CD4-positive, CD25-positive, alpha-beta regulatory T cell (primary cell): ENCODE data around the gene WDR27. TPM values are rescaled to one million over a fixed set of nuclear protein-coding genes. Genes with fewer than 3 reads are reported as not detected.
"Not testable (repeated sequence)": the region's sequence is repeated elsewhere in the genome, so short reads cannot be mapped to it uniquely, and the experiment has no call there.

Experiments used
- ATAC-seq, 2 donors: fragments of 150-1000 bp; cut with Tn5 transposase; one replicate each; pipeline ENCODE4 v1.10.0; 2021; ENCODE audit warnings: low read depth in 2 of 2, moderate number of reproducible peaks in 2 of 2, moderate library complexity in 1 of 2
- DNase-seq, 3 donors: peaks; one replicate each; pipeline versions ENCODE4 v3.0.0 to v3.0.0-alpha.2; 2012 to 2022; ENCODE audit warnings: mixed read lengths in 1 of 3
- H3K27ac ChIP-seq: one replicate; pipeline ENCODE4 v1.7.0; 2013; ENCODE audit warnings: mild to moderate bottlenecking, low read length; ENCODE audit not compliant: insufficient read depth, poor library complexity, severe bottlenecking
- H3K27me3 ChIP-seq: one replicate; pipeline ENCODE4 v1.7.0; 2013; ENCODE audit warnings: low read length; ENCODE audit not compliant: control insufficient read depth, insufficient read depth
- H3K36me3 ChIP-seq: one replicate; pipeline ENCODE4 v1.7.0; 2013; ENCODE audit warnings: mild to moderate bottlenecking, low read length, moderate library complexity; ENCODE audit not compliant: control insufficient read depth, insufficient read depth
- H3K4me1 ChIP-seq: 2 replicates; pipeline ENCODE4 v1.7.0; 2013; ENCODE audit warnings: mild to moderate bottlenecking, low read length; ENCODE audit not compliant: insufficient read depth, control insufficient read depth, poor library complexity, severe bottlenecking
- H3K4me3 ChIP-seq: one replicate; pipeline ENCODE4 v1.7.0; 2013; ENCODE audit warnings: low read depth, mild to moderate bottlenecking, low read length, moderate library complexity
- H3K9me3 ChIP-seq, 2 experiments: 1 replicate in 1 of 2; 2 replicates in 1 of 2; pipeline ENCODE4 v1.7.0; 2013; ENCODE audit warnings: low read length in 2 of 2, mild to moderate bottlenecking in 1 of 2, moderate library complexity in 1 of 2; ENCODE audit not compliant: control insufficient read depth in 2 of 2
- H3K27ac Mint-ChIP-seq, 3 donors: one replicate each; pipeline ENCODE4 v1.8.0; 2020 to 2022; ENCODE audit warnings: mild to moderate bottlenecking in 3 of 3, mixed read lengths in 3 of 3, moderate library complexity in 2 of 3
- H3K27me3 Mint-ChIP-seq: one replicate; pipeline ENCODE4 v1.8.0; 2022; ENCODE audit warnings: mild to moderate bottlenecking, mixed read lengths
- H3K36me3 Mint-ChIP-seq: one replicate; pipeline ENCODE4 v1.8.0; 2020; ENCODE audit warnings: mixed read lengths
- H3K4me1 Mint-ChIP-seq, 4 donors: one replicate each; pipeline ENCODE4 v1.8.0; 2020 to 2022; ENCODE audit warnings: mixed read lengths in 4 of 4, mild to moderate bottlenecking in 1 of 4
- H3K4me3 Mint-ChIP-seq, 4 donors: one replicate each; pipeline ENCODE4 v1.8.0; 2020 to 2022; ENCODE audit warnings: mild to moderate bottlenecking in 4 of 4, mixed read lengths in 4 of 4, moderate library complexity in 3 of 4
- H3K9me3 Mint-ChIP-seq, 7 donors: one replicate each; pipeline ENCODE4 v1.8.0; 2020 to 2022; ENCODE audit warnings: mixed read lengths in 7 of 7, mild to moderate bottlenecking in 3 of 7, moderate library complexity in 2 of 7
- polyA plus RNA-seq, 4 donors: library from polyadenylated mRNA; unstranded; fragments of 300-500 nt; fragmentation: Illumina TruSeq; gene quantifications; one replicate each; pipeline ENCODE4 v1.2.3, GENCODE V29; 2021
- total RNA-seq: library from RNA; stranded (reverse); gene quantifications from one replicate; pipeline ENCODE4 v1.2.3, GENCODE V29; 2022

WDR27 gene
- total and polyA plus RNA-seq, 5 donors from 2014 or later: 3.7 to 30.7 (median 5.1) TPM

DNA sequence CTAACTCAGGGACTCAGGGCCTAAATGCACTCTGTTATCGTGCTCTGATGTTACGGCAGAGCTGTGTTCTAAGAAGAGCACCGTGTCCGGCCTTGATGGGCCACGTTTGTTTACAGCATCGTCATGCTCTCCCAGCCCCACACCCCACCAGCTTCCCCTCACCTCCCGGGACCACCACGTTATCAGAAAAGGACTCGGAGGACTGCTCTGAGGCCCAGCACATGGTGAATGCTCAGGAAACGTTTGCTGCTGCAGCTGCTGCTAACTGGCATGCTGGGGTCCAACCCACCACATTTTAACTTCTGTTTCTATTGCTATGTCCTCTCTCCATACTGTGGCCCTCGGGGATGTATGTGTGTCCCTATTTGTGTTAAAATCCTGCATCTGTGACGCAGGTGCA is 50.3 kb downstream of the WDR27 start:
- peaks cover 2 to 14% (median 8%) of the 10 kb centered on the region in 4 donors for H3K4me1 Mint-ChIP-seq
- ATAC-seq: no peak
- H3K27ac Mint-ChIP-seq: peak overlapping the region in 1 of 3 donors; percentile 32
- no peaks in the 10 kb centered on the region for H3K36me3 ChIP-seq
- H3K4me3 Mint-ChIP-seq: no peak overlapping the region
- H3K36me3 Mint-ChIP-seq: no peaks in the 10 kb centered on the region
- H3K27ac ChIP-seq: no peak overlapping the region
- no peaks in the 10 kb centered on the region for H3K9me3 ChIP-seq
- H3K4me1 ChIP-seq: no peaks in the 10 kb centered on the region
- H3K9me3 Mint-ChIP-seq: peaks cover 0 to 1% (median 0%) of the 10 kb centered on the region in 7 donors
- DNase-seq: no peak
- H3K27me3 ChIP-seq: no peaks in the 10 kb centered on the region
- H3K4me3 ChIP-seq: no peak overlapping the region
- H3K27me3 Mint-ChIP-seq: no peaks in the 10 kb centered on the region

DNA sequence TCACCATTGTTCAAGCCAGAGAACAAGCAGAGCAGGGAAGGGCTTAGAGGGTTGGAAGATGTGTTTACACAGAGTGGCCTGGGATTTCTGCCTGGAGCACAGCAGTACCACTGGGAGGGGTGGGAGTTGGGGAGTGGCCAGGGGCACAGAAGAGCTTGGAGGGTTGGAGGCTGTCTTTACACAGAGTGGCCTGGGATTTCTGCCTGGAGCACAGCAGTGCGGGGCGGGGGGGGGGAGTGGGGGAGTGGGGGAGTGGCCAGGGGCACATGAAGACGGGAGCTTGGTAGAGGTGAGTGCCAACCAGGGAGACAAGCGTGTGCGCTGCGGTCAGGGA is 50.9 kb downstream of the WDR27 start:
- no peaks in the 10 kb centered on the region for H3K36me3 Mint-ChIP-seq
- DNase-seq (no peak), ATAC-seq (no peak)
- H3K27ac ChIP-seq: no peak overlapping the region
- peaks cover 2 to 14% (median 8%) of the 10 kb centered on the region in 4 donors for H3K4me1 Mint-ChIP-seq
- H3K4me1 ChIP-seq: no peaks in the 10 kb centered on the region
- H3K36me3 ChIP-seq: no peaks in the 10 kb centered on the region
- no peak overlapping the region for H3K4me3 ChIP-seq
- no peak overlapping the region for H3K27ac Mint-ChIP-seq
- H3K27me3 ChIP-seq: no peaks in the 10 kb centered on the region
- no peak overlapping the region for H3K4me3 Mint-ChIP-seq
- H3K9me3 ChIP-seq: no peaks in the 10 kb centered on the region
- no peaks in the 10 kb centered on the region for H3K27me3 Mint-ChIP-seq
- H3K9me3 Mint-ChIP-seq: peaks cover 0 to 1% (median 0%) of the 10 kb centered on the region in 7 donors

DNA sequence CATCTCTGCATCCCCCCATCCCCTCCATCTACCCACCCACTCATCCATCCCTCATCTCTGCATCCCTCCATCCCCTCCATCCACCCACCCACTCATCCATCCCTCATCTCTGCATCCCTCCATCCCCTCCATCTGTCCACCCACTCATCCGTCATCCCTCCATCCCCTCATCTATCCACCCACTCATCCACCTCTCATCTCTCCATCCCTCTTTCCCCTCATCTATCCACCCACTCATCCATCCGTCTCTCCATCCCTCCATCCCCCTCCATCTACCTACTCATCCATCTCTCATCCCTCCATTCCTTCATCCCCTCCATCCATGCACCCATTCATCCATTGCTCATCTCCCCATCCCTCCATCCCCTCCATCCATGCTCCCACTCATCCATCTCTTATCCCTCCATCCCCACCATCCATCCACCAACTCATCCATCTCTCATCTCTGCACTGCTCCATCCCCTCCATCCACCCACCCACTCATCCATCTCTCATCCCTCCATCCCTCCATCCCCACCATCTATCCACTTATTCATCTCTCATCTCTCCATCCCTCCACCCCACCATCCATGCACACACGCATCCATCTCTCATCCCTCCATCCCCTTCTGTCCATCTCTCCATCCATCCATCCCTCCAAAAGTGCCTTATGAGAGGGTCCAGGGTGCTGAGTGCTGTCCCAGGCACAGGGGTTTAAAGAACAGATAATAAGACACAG is 51.4 kb downstream of the WDR27 start:
- Mint-ChIP-seq H3K9me3 (peaks cover 0 to 1% (median 0%) of the 10 kb centered on the region in 7 donors), H3K27me3 (no peaks in the 10 kb centered on the region), H3K4me1 (peaks cover 2 to 12% (median 8%) of the 10 kb centered on the region in 4 donors), H3K36me3 (no peaks in the 10 kb centered on the region), H3K27ac (peak overlapping the region in 1 of 3 donors; percentile 16), H3K4me3 (no peak overlapping the region)
- H3K27ac ChIP-seq: no peak overlapping the region
- H3K36me3 ChIP-seq: no peaks in the 10 kb centered on the region
- H3K27me3 ChIP-seq: no peaks in the 10 kb centered on the region
- no peaks in the 10 kb centered on the region for H3K4me1 ChIP-seq
- no peak overlapping the region for H3K4me3 ChIP-seq
- no peak for DNase-seq
- no peaks in the 10 kb centered on the region for H3K9me3 ChIP-seq
- no peak for ATAC-seq

DNA sequence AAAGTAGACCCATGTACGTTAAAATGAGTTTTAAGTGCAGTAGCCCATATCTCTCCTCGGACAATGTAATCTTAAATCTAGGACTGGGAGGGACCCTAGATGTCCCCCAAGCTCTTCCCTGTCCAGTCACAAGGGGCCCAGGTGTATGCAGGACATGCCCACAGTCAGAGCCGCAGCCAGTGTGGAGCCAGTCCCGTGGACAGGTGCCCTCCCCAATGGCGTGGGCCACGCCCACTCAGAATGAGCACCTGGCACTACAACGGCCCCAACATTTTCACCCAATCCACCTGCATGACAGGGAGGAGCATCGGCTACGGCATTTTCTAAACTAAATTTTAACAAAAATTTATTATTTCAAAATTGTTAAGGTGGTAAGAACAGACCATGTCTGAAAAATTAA is 53.2 kb downstream of the WDR27 start:
- H3K4me3 ChIP-seq: no peak overlapping the region
- no peak for DNase-seq
- Mint-ChIP-seq H3K36me3 (no peaks in the 10 kb centered on the region), H3K9me3 (peaks cover 0 to 1% (median 0%) of the 10 kb centered on the region in 7 donors), H3K27me3 (no peaks in the 10 kb centered on the region), H3K4me1 (peaks cover 0 to 2% (median 0%) of the 10 kb centered on the region in 4 donors), H3K4me3 (no peak overlapping the region), H3K27ac (no peak overlapping the region)
- no peaks in the 10 kb centered on the region for H3K36me3 ChIP-seq
- H3K4me1 ChIP-seq: no peaks in the 10 kb centered on the region
- H3K27me3 ChIP-seq: no peaks in the 10 kb centered on the region
- no peak overlapping the region for H3K27ac ChIP-seq
- no peak for ATAC-seq
- no peaks in the 10 kb centered on the region for H3K9me3 ChIP-seq

DNA sequence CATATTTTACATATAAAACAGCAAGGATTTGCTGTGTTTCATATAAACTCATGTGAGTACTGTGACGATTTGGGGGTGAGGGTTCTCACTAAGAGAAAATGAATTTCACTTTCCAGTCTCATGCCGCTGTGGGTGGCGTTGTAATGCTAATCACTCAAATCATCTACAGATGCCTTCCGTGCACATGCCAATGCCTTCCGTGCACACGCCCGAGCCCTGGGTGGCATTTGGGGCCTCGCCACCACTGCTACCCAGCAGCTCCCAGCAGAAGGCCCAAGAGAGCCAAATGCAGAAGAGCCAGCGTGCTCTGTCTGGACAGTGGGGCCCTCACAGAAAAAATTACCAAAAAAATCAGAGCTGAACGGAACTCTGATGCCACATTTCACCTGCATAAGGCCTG is 53.7 kb downstream of the WDR27 start:
- no peaks in the 10 kb centered on the region for H3K9me3 ChIP-seq
- DNase-seq: no peak
- Mint-ChIP-seq H3K9me3 (peaks cover 0 to 1% (median 0%) of the 10 kb centered on the region in 7 donors), H3K4me1 (peaks cover 0 to 2% (median 0%) of the 10 kb centered on the region in 4 donors), H3K36me3 (no peaks in the 10 kb centered on the region), H3K4me3 (no peak overlapping the region), H3K27ac (peak overlapping the region in 1 of 3 donors; percentile 20), H3K27me3 (no peaks in the 10 kb centered on the region)
- H3K36me3 ChIP-seq: no peaks in the 10 kb centered on the region
- no peaks in the 10 kb centered on the region for H3K27me3 ChIP-seq
- no peak overlapping the region for H3K4me3 ChIP-seq
- H3K4me1 ChIP-seq: no peaks in the 10 kb centered on the region
- H3K27ac ChIP-seq: no peak overlapping the region
- no peak for ATAC-seq

DNA sequence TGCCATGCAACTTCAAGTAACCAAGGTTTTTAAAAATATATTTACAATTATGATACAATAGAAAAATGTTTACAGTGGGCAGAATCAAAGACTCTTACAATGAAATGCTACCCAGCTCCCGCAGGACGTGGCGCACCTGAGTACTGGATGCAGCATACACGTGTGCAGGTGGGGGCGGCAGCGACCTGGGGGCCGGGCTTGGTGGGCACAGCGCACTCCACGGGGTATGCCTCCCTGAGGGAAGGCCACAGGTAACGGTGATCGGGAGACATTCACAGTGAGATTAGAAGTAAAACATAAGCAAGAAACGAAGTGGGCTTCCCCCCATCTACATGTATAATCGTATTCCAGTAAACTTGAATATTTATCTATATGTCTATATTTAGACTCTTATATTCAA is 54.2 kb downstream of the WDR27 start:
- no peak for ATAC-seq
- Histone ChIP-seq H3K9me3 (no peaks in the 10 kb centered on the region), H3K36me3 (no peaks in the 10 kb centered on the region), H3K27ac (no peak overlapping the region), H3K4me1 (no peaks in the 10 kb centered on the region), H3K4me3 (no peak overlapping the region), H3K27me3 (no peaks in the 10 kb centered on the region)
- Mint-ChIP-seq H3K27ac (no peak overlapping the region), H3K27me3 (no peaks in the 10 kb centered on the region), H3K4me1 (peaks cover 0 to 2% (median 0%) of the 10 kb centered on the region in 4 donors), H3K4me3 (peak overlapping the region in 1 of 4 donors; percentile 47), H3K36me3 (no peaks in the 10 kb centered on the region), H3K9me3 (peaks cover 0 to 1% (median 0%) of the 10 kb centered on the region in 7 donors)
- no peak for DNase-seq

DNA sequence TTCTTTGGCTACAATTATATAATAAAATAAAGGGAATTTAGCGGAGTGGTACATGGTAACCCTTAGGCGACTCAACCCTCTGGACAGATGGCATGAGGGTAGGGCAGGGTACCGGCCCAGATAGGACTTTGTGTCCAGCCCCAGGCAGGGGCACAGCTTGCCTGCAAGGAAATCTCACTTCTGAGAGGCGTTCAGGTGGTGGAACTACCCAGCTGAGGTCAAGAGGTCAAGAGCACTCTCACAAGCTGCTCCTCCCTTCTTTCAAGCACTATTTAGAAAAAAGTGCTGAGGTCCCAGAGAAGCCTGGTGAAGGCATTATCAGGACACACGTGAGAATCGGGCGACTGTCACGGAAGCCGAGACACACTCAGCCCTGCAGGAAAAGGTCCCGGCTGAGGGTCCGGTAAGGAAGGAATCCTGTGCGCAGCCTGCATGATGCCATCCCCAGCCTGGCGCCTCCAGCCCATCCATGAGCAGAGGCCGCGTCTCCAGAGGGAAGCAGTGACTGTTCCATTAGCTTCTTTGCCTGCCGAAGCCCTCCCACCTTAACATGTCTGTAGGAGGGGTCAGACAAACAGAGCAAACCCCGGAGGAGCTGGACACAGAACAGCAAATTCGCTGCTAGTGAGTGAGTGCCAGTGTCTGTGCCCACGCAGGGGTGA is 54.8 kb downstream of the WDR27 start:
- H3K36me3 Mint-ChIP-seq: no peaks in the 10 kb centered on the region
- no peak overlapping the region for H3K27ac ChIP-seq
- ATAC-seq: no peak
- DNase-seq: no peak
- H3K4me3 Mint-ChIP-seq: no peak overlapping the region
- H3K27me3 ChIP-seq: no peaks in the 10 kb centered on the region
- H3K4me1 Mint-ChIP-seq: peaks cover 0 to 2% (median 0%) of the 10 kb centered on the region in 4 donors
- no peak overlapping the region for H3K4me3 ChIP-seq
- no peaks in the 10 kb centered on the region for H3K4me1 ChIP-seq
- H3K36me3 ChIP-seq: no peaks in the 10 kb centered on the region
- no peak overlapping the region for H3K27ac Mint-ChIP-seq
- no peaks in the 10 kb centered on the region for H3K27me3 Mint-ChIP-seq
- H3K9me3 Mint-ChIP-seq: peaks cover 0 to 1% (median 0%) of the 10 kb centered on the region in 7 donors
- H3K9me3 ChIP-seq: no peaks in the 10 kb centered on the region

DNA sequence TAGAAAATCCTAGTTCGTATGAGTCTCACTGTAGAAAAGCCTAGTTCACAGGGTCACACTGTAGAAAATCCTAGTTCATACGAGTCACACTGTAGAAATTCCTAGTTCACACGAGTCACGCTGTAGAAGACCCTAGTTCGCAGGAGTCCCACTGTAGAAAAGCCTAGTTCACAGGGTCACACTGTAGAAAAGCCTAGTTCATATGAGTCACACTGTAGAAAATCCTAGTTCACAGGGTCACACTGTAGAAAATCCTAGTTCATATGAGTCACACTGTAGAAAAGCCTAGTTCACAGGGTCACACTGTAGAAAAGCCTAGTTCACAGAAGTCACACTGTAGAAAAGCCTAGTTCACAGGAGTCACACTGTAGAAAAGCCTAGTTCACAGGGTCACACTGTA is 56.4 kb downstream of the WDR27 start:
- H3K36me3 Mint-ChIP-seq, H3K4me3 Mint-ChIP-seq, ATAC-seq: not testable (repeated sequence)

More for the DNA sequence above, 56.4 kb downstream of the WDR27 start:
- not testable (repeated sequence) for H3K27me3 ChIP-seq, H3K4me1 Mint-ChIP-seq, H3K4me3 ChIP-seq, H3K27ac Mint-ChIP-seq, H3K9me3 ChIP-seq, H3K27me3 Mint-ChIP-seq, DNase-seq, H3K9me3 Mint-ChIP-seq, H3K4me1 ChIP-seq, H3K36me3 ChIP-seq, H3K27ac ChIP-seq
